Testis (tissue), 2 donors: Measurements from ENCODE around the gene SLC4A5.

Experiments
- POLR2A ChIP-seq: fragments of 450-650 bp; IDR thresholded peaks from one replicate; pipeline ENCODE4 v1.6.1; 2017; ENCODE audit warnings: antibody characterized with exemption, mild to moderate bottlenecking, moderate library complexity
- TF ChIP-seq, protein P1 (sequence below), 3 experiments: fragments of 450-650 bp in 2 of 3; fragments of 200-600 bp in 1 of 3; sonication (generic) in 1 of 3; IDR thresholded peaks; one replicate each; pipeline ENCODE4 v1.5.1; 2016 to 2019; ENCODE audit warnings: antibody characterized with exemption in 3 of 3, mild to moderate bottlenecking in 2 of 3, moderate library complexity in 1 of 3

DNA sequence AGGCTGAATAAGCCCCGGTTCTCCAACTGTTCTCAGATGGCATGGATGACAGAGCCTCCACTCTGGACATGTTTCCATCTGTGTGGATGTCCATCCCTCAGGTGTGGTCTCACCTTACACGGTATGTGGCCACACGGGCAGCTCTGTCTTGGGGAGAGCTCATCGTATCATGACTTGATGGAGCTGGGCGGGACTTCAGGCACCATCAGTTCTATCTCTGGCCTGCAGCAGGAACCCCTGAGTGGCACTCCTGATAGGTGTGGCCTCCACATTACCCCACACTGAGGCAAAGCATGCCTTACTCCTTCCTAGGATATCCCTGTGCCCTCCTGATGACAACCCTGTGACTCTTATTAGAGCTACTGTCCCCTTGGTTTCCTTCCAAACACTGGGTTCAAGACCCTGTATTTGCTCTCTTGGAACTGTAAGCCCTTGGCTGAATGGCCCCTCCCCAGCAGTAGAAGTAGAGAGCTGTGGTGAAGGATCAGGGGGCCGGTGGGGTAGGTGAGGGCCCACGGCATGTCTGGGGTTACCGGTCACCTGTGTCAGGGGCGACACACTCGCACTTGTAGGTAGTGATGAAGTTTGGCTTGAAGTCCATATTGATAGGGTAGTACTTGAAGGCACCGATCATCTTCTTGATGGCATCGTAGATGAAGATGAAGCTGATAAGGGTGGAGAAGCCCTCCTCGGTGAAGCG is 96.6 kb downstream of the SLC4A5 start:
- TF ChIP-seq, protein P1, sequence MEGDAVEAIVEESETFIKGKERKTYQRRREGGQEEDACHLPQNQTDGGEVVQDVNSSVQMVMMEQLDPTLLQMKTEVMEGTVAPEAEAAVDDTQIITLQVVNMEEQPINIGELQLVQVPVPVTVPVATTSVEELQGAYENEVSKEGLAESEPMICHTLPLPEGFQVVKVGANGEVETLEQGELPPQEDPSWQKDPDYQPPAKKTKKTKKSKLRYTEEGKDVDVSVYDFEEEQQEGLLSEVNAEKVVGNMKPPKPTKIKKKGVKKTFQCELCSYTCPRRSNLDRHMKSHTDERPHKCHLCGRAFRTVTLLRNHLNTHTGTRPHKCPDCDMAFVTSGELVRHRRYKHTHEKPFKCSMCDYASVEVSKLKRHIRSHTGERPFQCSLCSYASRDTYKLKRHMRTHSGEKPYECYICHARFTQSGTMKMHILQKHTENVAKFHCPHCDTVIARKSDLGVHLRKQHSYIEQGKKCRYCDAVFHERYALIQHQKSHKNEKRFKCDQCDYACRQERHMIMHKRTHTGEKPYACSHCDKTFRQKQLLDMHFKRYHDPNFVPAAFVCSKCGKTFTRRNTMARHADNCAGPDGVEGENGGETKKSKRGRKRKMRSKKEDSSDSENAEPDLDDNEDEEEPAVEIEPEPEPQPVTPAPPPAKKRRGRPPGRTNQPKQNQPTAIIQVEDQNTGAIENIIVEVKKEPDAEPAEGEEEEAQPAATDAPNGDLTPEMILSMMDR (IDR thresholded peaks at IDR 0.05), result no peak
- no peak for TF ChIP-seq POLR2A
